Right kidney (tissue), 1 donor: ENCODE results near the gene SPINK9.

ENCODE experiments used
- DNase-seq: peaks from one replicate; pipeline ENCODE4 v3.0.0-alpha.2; 2016

SPINK9 gene

DNA sequence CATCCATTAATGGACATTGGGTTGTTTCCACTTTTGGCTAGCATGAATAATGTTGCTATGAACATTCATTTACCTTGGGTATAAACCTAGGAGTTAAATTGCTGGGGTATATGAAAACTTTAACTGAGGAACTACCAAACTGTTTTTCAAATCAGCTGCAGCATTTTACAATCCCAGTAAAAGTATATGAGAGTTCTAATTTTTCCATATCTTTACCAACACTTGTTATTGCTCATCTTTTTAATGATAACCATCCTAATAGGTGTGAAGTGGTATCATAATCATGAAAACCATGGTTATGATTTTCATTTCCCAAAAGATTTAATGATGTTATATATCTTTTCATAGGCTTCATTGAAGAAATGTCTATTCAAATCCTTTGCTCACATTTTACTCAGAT lies 32.9 kb downstream of the SPINK9 start:
- no peak for DNase-seq

DNA sequence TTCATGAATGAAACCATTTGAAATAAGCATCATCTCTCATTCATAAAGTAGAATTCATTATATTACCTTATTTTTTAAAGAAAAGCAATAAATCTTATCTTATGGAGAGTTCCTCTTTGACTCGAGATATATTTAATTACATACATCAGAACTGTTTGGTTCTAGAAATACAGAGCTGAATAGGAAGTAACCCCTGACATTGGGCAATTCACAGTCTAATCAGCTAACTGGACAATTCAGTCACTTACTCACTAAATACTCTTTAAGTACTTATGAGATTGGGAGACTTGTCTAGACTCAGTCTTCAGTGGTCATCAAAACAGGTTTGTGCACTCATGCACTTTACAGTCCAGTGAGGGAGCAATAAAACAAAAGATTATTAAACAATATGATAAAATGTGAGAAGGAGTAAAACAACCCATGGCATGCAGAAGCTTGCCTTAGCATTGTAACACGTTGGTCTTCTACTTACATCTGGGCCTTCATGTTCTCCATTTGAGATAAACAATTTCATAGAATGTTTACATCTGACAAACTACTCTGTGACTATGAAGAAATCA lies 36.9 kb downstream of the SPINK9 start:
- DNase-seq = no peak

DNA sequence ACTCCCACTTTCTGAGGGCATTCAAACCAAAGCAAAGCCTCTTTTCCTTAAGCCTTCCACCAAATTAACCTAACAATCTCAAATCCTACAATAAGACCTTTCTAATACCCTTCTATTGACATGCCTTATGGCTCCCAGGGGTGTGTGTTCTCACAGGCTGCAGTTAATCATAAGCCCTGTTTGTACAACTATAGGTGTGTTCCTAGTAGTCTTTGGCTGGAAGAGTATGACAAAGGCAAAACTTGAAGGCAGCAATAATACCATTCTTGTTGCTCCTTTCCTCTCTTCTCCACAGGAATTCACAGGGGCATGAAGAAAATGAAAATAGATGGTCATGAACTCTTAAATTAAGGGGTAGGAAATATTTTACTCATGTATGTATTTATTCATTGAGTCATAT lies 37.5 kb downstream of the SPINK9 start:
- DNase-seq = no peak

DNA sequence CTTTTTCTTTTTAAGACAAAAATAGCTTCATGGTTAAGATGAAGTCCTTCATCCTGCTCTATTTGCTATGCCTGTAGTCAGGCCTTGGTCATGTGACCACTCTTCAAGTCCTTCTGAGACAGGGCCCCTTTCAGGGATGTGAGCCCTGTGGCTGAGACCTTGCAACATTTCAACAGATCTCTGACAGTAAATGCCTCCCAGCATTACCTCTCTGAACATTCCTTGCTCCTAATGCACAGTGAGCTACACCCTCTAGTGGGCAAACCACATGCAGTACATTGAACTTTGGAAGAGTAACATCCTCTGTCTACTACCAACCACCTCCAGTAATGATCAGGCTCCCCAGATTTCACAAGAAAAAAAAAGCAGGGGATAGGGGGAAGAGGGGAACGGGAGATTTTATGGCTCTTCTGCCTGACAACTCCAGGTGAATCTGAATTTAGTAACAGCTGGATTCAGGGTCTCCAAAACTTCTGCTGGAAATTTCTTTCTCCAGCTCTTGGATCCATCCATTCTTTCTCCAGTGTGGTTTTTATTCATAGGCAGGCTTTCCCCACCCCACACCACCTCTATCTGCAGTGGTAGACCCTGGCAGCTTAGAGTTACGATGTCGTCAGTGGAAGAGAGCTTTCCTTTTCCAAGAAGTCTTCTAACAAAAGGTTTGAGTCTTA lies 39.5 kb downstream of the SPINK9 start:
- DNase-seq = no peak

DNA sequence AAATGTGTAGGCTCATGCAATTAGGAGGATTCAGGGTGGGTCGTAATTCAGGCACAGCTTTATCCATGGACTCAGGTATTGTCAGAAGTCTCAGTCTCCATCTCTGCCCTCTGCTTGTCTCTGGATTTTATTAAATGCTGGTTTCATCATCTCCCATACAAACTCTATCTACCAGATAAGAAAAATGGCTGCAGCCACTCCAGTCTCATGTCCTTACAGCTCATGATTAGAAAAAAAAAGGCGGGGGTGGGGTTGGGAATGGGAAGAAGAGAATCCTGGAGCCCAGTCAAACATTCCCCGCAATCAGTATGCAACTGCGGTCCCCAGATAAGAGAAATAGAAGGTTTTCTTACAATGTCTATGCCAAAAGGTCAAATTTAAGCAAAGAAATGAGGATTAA lies 40.8 kb downstream of the SPINK9 start:
- no peak for DNase-seq

DNA sequence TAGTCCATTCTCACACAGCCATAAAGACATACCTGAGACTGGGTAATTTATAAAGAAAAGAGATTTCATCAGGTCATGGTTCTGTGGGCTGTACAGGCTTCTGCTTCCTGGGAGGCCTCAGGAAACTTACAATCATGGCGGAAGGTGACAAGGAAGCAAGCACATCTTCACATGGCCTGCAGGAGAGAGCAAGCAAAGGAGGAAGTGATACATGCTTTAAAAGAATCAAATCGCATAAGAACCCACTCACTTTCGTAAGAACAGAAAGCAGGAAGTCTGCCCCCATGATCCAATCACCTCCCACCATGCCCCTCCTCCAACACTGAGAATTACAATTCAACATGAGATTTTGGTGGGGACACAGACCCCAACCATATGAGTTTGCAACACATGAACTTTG lies 43.3 kb downstream of the SPINK9 start:
- no peak for DNase-seq

DNA sequence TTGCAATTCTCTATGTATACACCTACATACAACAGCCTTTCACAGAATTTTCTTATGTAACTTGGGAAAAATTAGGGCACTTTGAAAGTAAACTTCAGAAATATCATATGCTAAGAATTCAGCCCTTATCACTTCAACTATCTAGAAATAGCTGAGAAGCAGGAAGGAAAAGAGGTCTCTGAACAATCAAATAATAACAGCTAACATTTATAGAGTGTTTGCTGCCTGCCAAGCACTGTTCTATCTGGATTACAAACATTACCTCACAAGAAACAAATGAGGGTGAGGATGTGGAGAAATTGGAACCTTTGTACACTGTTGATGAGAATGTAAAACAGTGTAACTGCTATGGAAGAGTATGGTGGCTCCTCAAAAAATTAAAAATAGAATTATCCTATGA lies 44.0 kb downstream of the SPINK9 start:
- DNase-seq = no peak

DNA sequence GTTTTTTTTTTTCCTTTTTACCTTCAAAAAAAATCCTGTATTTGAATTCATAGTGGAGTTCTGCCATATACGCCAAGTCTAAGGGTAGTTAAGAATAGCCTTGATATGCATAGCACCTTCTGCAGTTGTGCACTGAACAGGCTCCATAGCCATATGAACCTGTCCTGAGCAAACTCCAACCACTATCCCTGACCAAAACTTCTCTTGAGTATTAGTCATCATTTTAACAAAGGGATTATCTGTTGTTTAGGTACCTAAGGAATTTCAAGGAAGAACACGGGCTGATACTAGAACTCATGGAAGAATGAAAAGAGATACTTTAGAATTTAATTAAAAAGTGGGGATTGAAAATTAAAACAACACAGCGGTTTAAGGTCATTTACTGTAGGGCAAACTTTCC lies 46.5 kb downstream of the SPINK9 start:
- no peak for DNase-seq

DNA sequence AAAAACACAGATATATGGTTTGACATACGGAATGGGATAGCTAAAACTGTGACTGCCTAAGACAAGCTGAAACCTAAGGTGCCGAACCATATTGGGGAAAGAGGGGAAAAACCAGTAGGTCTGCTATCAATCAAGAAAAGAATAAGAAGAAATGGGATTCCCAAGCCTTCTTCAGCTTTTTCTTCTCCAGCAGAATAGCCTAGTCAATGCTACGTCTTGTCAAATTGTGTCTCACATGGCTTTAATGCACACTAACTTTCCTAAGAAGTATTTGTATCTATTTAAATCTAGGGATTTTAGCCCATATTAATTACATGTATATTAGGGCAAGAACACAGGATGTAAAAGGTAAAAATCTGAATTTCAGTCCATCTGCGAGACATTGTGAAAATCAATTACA lies 47.6 kb downstream of the SPINK9 start:
- DNase-seq = peak; percentile 21

DNA sequence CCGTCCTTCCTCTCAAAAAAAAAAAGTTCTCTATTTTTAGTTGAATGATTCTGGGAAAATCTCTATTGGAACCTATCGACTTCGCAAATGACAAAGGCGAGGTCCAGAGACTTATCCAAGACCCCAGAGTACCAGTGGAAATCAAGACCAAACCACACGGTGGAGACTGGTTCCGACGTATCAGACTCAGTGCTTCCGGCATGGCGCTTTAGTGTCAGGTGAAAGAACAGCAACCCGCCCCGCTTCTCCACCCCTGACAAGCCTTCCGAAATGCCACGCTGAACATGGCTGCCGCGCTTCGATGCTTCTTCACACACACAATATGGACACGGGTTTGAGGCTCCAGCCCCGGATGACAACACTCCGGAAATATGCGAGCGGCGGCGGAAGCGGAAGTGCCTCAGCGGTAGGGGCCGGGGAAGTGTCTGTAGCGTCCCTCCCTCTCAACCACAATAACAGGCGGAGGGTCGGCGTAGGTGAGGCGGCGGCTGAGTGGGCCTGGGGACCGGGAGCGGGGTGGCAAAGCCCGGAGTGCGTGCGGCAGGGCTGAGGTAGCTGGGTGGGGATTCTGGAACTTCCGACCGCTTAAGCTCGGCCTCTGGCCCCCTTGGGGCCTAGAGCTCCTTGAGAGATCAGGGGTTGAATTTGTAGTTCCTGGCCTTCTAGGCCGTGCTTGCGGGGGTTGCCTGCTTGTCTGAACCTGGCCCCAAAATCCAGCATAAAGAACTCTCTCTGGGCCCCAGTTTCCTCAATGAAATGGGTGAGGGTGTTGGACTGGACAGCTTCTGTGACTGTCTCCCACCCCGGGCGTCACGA lies 48.4 kb downstream of the SPINK9 start, which contains the start of gene FBXO38:
Gene FBXO38 (plus strand): TSS at position 395 of the 816 bp plus-strand sequence. CDS start 10,819 bp downstream, outside the sequence.
- DNase-seq = peak; percentile 92

DNA sequence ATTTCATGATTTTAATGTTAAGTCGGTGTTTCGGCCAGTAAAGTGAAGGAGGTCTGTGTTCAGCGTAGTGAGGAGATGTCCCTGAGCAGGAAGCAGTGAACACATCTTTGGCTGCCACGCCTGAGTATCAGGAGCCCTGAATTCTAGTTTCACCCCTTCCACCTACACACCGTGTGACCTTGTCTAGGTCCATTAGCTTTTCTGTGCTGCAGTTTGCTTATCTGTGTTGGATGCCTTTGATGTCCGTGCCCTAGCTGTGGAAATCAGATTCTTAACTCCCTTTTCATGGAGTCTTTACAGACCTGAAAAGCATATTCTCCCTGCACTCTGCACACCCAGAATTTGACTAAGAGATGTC lies 49.0 kb downstream of the SPINK9 start:
- no peak for DNase-seq

DNA sequence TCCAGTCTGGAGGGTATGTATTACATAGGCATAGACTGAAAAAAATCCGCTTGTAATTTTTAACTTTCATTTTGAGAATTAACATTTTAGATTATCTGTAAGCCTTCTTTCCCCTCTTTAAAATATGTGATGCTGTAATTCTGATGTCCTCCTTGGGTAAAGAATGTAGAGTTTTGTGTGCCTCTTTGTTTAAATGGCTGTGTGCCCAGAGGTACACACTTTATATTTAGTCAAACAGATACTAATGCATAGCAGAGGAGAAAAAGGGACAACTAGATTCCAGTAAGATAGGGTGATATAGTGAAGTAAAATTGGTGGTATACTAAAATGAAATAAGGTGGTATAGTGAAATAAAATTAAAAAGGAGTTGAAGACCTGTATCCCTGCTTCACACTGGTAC lies 49.7 kb downstream of the SPINK9 start:
- no peak for DNase-seq

DNA sequence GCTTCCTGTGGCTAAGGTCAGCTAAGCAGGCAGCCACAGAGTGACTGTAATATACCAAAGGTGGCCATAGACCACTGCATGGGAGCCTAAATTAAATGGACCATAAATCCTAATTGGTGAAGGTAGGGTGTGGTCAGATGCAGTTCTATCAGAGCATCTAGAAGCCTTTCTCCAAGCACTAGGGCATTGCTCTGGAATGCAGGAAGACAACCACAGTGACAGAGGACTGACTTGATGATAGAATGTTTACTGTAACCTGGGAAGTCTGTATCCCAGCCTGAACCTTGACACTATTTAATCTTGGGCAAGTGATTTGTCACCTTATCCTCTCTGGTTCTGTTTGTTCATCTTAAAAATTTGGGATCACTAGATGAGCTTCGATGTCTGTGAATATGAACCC lies 50.7 kb downstream of the SPINK9 start:
- DNase-seq = no peak

DNA sequence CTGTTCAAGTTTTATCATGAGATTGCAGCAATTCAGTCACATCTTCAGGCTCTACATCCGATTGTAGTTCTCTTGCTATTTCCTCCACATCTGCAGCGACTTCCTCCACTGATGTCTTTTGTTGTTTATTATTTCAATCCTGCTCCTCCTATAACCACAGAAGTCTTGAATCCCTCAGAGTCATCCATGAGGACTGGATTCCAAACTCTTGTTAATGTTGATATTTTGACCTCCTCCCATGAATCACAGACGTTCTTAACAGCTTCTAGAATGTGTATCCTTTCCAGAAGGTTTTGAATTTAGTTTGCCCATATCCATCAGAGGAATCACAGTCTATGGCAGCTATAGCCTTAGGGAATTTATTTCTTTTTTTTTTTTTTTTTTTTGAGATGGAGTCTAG lies 52.0 kb downstream of the SPINK9 start:
- DNase-seq = no peak

DNA sequence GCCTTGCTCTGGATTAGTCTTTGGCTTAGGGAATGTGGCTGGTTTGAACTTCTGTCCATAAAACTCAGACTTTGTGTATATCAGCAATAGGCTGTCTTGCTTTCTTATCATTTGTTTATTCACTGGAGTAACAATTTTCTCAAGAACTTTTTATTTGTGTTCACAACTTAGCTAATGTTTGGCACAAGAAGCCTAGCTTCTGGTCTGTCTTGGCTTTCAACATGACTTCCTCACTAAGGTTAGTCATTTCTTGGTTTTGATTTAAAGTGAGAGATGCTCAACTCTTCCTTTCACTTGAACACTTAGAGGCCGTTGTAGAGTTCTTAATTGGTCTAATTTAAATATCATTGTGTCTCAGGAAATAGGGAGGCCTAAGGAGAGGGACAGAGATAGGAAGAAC lies 53.3 kb downstream of the SPINK9 start:
- no peak for DNase-seq
